NCI-H82 treated with DMSO at 0.1 percent for 48 hours (cell line): Measurements from ENCODE around the gene SIX3.

Source experiments
- DNase-seq: peaks from one replicate; lab custom pipeline; 2025; ENCODE audit not compliant: unreplicated experiment; lab: John Stamatoyannopoulos, UW

Gene SIX3

DNA sequence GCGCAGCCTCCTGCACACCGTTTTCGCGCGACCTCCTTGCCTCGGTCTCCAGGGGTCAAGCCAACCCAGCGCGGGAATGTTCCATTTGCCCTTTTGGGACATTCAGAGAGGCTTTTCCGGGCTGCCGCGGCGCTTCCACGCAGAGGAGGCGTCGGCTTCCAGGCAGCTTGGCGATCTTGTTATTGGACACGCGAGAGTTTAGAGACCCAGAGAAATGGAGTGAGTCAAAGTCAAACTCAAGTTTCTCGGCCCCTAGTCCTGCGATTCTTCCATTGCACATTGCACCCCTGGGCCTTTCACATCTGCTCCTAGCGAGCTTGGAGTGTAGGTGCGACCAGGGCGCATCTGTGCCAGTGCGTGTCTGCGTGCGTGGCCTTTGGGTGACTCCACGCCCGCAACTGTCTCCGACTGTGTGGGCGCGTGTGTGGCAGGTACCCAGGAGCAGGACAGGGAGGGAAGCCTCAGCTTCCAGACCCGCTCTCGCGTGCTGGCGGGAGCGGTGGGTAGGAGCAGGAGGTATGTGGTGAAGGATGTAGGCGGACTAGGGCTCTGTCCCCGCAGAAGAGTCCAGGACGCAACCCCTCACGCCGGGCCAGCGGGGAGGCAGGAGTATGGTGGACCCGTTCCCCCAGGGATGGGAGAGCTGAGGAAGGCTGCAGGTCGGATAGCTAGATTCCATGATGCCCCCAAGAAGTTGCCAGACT lies 13.5 kb downstream of the SIX3 start:
- DNase-seq = no peak

DNA sequence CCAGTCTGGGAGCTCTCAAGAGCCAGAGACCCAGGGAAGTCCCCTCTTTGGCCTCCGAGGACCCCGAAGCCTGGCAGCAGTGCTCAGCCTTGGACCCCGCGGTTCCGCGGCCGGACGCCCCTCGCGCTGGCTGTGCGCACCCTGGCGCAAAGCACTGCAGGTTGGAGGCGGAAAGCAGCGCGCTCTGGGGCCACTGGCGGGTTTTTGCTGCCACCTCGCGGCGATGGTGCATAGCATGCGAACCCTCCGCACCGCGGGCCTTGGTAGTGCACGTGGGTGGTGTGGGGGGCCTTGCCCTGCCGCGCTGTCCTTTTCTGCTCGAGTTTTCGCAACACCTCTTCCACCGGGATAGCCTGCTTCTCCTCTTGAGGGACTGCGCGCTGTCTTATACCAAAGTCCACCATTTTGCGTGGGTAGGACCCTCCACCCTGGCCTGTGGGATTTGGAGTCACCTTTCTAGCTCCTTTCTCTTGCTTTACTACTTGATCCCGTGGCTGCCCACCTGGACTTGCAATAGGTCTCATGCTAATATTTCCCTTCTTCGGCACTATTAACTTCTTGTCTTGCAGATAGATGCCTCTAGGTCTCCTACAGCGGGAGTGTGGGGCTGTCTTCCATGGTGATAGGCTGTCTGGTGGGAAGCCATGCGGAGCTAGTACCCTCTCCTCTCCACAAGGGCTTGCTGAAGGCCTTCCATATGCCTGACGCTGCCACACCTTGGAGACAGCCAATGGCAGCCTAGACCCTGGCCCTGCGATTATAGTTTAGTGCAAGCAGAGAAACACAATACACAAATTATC lies 14.3 kb downstream of the SIX3 start:
- DNase-seq = peak; percentile 45

DNA sequence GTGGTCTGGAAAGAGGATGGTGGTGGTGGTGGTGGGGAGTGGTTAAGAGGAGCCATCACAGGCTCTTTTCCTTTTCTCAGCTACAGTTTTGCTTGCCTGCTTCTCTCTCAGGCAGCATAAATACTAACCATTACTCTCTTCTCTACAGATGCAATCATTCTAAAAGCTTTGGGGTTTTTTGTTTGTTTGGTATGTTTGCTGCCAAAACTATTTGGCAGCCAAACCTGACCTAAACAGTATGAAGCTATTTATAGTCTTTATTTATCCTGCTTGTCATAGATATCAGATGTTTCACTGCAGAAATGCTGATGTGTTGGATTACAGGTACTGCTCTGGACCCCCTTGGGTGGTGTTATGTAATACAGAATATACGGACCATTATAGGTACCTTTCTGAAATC lies 15.3 kb downstream of the SIX3 start:
- DNase-seq = no peak

DNA sequence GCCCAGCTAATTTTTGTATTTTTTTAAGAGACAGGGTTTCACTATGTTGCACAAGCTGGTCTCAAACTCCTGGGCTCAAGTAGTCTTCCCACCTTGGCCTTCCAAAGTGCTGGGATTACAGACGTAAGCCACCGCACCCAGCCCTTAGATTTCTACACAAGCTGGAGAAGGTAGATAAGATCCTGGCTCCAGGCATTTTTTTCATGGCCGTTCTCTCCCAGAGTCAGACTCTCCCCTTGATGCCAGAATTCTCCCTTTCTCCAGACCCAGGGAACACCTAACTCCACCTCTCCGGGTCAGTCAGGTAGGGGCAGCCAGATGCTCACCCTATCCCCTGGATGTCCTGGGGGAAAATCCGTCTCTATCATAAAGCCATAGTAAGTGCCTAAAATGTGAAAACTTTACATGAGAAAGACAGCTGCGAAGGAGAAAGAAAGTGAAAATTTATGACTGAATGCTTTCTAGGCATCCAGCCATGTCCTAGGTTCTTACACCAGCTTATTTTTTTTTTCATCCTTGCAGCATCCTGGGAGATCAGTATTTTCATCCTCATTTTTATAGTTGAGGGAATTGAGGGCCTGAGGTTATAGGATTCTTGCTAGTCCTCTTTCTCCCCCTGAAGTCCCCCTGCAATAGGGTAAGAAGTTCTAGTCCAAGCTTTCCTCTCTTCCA lies 16.3 kb downstream of the SIX3 start:
- DNase-seq = no peak

DNA sequence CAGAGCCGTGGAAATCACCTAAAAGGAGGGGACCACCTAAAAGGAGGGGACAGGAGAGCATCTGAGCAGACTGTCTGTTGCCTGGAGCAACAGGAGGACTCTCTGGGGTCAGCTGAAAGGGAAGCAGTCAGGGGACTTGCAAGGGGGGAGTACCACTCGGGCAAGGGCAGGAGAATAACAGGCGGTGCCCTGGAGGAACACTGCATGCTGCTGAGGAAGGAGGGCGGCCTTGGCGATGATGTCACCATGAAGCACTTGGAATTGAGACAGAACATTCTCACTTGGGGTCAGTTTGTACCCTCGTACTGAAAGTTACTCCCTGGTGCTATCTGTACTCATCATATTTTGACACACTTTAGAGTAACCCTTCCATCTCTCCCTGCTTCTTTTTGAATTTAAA lies 18.4 kb downstream of the SIX3 start:
- no peak for DNase-seq

DNA sequence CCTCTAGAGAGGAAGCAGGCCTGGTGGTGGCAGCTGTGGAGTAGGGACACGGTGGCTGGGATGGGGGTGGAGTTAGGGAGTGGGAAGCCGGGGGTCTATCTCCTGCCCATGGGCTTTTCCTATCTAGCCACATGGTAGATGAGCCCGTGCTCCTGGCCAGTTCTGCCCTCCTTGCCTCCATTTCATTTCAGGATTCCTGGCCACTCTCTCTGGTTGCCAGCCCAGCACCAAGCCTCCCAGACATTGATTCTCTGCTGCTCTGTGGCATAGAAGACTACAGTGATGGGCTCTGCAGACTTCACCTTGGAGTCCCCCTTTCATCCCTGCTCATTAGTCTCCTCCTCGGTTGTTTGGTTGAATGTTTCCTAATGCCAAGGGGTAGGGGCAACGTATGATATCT lies 19.4 kb downstream of the SIX3 start:
- no peak for DNase-seq

DNA sequence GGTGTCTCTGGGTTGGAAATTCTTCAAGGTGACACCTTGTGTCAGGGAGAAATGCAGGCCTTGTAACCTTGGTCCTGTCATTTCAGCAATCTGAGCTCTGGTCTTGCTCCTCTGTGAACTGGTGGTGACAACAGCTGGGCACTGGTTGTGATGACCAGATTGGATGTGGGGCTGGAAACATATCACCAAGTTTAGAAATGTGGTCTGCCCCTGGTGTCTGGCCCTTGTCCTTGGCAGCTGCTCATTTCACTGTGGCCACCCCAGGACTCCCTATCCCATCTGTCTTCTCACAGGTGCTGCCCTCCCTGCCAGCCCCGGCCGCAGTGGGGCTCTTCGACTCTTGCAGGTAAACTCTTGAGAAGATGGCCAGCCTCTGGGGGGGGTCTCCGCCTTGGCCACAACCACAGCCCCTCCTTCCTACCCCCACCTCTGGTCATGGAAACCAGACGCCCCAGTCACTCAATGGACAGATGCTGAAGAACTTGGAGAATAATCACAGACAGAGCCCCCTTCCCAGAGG lies 20.7 kb downstream of the SIX3 start:
- no peak for DNase-seq

DNA sequence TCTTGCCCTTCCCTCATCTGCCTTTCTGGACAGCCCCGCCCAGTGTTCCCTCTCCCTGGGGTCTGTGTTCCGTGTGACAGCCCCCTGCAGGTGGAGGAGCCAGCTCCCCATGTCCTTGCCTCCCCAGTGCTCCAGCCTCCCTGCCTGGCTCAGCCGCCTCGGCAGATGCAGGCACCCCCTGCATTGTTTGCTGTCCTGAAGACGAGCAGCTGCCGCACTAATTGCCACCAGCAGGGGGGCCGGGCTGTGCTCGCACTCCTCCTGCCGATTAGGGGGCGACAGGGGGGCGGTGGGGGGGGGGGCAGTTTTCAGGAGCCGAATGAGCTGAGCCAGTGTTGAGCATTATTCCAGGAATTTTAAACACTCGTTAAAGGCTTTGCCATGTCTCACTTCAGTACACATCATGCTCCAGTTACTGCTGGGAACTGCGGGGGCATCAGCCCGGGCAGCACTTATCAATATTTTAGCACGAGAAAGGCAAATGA lies 23.3 kb downstream of the SIX3 start:
- DNase-seq = peak; percentile 44

DNA sequence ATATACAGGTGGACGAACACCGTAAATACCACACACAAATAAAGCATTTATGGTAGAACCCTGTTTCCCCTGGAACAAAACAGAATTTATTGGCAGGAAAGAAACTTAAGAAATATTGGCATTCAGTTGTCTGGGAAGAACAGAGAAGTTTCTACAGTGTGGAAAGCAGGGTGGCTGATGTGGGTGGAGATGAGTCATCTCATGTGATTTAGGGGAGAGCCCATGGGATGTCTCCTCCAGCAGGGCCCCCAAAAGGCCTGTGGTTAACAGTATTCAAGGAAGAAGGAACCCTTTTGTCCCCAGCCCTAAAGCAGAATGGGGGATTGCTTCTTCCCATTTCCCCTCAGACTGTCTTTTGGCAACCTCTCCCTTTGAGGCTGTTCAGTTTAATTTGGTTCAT lies 24.2 kb downstream of the SIX3 start:
- no peak for DNase-seq

DNA sequence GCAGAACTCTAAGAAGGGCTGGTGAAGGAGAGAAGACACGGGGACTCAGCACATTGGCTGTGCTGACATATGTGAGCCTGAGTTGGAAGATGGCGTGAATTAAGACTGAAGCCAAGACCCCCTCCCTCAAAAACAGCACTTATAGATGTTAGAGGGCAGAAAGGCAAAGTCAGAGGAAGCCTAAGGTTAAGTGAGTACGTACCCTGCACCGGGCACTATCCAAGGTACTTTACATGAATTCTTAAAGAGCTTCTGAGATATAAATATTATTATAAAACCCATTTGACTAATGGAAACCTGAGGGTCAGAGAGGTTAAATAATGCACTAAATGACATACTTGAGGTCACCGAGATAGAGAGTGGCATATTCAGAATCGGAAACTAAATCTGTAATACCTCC lies 25.6 kb downstream of the SIX3 start:
- no peak for DNase-seq

DNA sequence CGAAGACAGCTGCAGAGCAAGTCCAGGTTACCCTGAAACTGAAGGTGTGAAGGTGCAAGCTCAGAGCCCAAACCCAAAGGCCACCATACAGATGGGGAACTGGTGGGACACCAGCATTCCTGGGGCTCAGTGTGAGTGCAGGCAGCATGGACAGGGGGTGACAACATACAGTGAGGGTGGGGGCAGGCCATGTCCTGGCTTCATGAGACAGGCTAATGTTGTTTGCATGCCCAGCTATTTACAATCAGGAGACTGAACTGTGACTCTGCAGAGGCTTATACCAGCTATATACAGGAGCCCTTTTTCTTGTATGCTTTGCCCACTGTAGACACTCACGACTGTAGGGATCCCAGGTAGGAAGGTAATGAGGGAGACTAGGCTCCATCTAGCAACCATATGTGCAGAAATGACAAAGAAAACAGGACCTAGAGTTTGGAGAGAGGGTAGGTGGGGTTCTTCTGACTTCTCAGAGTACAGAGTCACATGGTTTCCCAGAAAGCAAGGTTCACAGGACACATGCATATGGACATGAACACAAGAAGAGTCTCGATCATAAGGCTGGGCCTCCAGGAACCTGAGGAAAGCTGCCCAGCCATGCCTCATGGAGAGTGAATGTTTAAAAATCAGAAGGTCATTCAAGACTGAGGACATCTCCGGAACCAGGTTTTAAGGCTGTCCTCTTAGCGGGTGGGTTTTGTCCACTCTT lies 26.4 kb downstream of the SIX3 start:
- DNase-seq = no peak

DNA sequence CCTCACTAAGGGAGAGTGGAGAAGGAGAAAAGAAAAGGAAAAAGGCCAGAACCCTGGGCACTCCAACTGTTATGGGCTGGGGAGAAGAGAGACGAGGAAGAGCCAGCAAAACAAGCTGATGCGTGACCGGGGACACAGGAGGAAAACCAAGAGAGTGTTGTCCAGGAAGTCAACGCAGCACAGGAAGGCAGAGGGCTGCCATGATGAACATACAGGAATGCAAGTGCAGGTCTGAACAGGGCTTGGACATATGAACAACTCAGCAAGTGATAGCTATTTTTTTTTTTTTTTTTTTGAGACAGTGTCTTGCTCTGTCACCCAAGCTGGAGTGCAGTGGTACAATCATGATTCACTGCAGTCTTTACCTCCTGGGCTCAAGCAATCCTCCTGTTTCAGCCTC lies 28.4 kb downstream of the SIX3 start:
- DNase-seq = no peak

DNA sequence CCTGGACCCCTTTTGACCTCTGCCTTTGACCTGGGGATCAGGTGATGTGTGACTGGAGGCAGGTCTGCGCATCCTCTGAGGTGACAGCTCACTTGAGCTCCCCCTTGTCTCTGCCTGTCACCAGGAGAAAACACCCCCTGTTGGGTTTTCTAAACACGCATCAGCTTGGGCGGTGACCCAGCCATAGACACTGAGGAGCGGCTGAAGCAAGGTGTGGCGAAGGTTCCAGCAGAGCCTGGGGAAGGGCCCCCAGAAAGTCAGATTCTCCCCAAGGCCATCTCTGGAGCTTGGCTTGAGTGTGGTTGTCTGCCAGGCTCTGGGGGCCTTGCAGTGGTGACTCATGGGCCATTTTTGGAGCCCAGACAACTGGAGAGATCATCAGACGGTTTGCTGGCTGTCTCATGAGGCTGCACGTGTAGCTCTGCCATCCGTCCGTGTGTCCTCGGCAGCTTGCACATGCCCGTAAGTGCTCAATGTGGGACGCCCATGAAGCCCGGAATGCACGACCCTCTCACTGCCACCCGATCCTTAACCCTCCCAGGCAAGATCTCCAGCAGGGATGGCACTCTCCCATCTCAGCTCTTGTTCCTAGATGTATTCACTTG lies 29.4 kb downstream of the SIX3 start:
- no peak for DNase-seq

DNA sequence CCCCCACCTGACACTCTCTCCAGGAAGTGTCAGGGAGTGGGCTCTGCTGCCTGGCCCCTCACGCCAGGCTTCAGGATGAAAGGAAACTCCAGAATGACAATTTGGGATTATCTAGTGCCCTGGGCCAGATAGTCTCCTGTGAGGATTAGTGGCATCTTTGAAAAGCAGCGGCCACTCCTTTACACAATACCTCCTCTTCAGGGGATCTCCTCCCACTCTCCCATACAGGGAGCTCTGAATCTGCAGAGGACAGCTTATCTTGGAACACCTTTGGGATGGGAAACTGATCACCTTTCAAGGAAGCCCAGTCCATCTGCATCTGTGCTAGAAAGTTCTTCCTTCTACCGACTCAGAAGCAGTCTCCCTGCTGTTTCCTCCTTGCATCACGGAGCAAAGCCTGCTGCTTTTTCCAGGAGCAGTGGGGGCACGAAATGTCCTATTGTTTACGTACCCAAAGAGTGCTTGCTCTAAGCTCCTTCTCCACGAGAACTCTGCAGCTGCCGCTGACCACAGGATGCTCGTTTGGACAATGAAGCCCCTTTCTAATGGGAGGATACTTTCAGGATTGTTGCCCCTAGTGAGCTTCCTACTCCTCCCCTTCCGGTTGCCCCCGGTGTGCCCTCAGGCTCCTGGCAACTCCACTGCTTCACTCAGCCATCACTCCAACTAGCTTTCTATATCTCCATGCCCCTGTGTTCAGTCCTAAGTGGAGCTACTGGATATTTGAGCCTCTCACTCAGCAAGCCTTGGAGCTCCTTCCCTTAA lies 31.5 kb downstream of the SIX3 start:
- no peak for DNase-seq

DNA sequence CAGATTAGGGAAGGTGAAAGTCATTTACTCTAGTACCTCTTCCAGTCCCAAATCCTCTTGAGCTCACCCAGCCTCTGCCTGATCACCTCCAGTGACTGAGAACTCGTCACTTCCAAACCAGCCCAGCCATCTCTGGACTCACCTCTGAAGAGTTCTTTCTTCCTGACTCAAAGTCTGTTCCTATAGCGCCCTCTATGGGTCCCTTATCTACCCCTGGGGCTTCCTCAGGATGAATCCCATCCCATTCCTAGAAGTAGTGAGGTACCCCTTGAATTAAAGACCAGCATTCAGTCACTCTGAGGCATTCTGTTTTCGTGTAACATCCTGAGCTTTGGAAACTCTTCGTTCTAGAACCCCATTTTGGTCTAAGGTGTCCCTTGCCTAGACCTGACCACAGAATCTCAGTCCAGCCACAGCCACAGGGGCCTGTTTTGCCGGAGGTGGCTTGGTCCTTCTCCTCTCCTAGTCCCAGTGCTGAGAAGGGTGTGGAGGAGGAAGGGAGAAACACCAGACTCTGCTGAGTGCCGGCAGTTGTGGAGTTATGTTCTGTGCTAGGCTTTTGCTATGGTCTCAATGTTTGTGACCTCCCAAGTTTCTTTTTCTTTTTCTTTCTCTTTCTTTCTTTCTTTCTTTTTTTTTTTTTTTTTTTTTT lies 32.7 kb downstream of the SIX3 start:
- peak; percentile 70 for DNase-seq

DNA sequence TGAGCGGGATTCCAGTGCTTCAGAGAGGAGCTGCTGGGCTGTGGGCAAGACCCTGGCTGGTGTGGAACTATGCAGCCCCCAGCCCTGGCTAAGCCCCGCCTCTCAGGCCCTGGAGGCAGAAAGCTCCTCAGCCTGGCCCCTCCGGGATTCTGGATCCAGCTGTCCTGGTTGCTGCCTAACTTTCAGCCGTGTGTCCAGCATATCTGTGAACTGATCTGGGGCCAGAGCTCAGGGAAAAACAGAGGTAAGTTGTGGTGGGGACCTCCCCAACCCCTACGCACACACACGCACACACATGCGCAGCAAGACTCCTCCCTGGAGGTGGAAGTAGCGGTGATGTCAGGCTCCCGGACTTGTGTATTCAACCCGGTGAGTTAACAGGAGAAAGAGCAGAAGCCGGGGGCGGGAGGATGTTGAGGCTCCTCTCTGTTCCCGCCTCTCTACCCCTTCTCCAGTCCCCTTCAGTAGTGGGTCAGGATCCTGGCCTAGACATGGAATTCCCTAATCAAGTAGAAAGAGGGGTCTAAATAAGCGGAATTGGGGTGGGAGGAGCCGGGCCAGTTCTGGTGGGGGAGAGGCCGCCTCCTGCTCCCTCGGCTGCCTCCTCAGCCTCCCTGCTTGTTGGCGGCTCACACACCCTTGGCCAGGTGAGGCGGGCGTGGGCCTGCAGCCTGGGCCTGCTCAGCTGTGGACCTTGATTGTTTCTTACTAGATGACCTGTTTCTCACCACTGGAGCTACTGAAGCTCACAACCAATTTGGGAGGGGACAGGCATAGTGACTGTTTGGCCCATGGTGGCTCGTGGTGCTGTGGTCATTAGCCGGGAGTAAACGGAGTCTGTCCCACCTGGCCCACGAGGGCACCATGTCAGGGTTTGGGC lies 34.3 kb downstream of the SIX3 start:
- no peak for DNase-seq

DNA sequence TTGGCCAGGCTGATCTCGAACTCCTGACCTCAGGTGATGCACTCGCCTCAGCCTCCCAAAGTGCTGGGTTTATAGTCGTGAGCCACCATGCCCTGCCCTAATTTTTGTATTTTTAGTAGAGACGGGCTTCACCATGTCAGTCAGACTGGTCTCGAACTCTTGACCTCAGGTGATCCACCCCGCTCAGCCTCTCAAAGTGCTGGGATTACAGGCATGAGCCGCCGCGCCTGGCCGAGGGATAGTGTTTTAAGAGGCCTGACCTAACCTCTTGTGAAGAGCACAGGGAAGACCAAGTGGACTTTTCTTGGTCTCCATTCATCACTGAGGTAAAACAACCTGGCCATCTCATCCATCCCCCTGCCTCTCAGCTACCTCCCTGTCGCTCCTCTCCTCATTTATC lies 38.1 kb downstream of the SIX3 start:
- no peak for DNase-seq
